Right lobe of liver (tissue), 6 donors: ENCODE measurements around the gene FIGN. TPM values are rescaled to one million over a fixed set of nuclear protein-coding genes. Genes with fewer than 3 reads are reported as not detected.
A peak's percentile ranks its signal among the peaks of the same experiment; 100 is the strongest.

Experiments used
- ATAC-seq, 4 donors: fragments of 200-7000 bp; cut with Tn5 transposase; one replicate each; pipeline ENCODE4 v1.9.1; 2020; ENCODE audit warnings: mild to moderate bottlenecking in 4 of 4, moderate library complexity in 4 of 4
- DNase-seq, 3 donors: peaks; one replicate each; pipeline ENCODE4 v3.0.0-alpha.2; 2020
- H3K27ac ChIP-seq, 3 donors: fragments of 200-600 bp; one replicate each; pipeline ENCODE4 v1.8.0; 2022
- H3K27me3 ChIP-seq, 2 donors: fragments of 200-600 bp; one replicate each; pipeline ENCODE4 v1.8.0; 2022
- H3K36me3 ChIP-seq, 4 donors: fragments of 200-600 bp; sonication (generic) in 1 of 4; one replicate each; pipeline versions ENCODE4 v1.5.1 to v1.8.0; 2017 to 2022; ENCODE audit warnings: control low read depth in 1 of 4
- H3K4me1 ChIP-seq, 4 donors: fragments of 200-600 bp; sonication (generic) in 1 of 4; one replicate each; pipeline versions ENCODE4 v1.5.1 to v1.8.0; 2017 to 2022; ENCODE audit warnings: control low read depth in 1 of 4
- H3K4me3 ChIP-seq, 3 donors: fragments of 200-600 bp; one replicate each; pipeline ENCODE4 v1.8.0; 2022
- H3K9me3 ChIP-seq, 4 donors: fragments of 200-600 bp; sonication (generic) in 1 of 4; one replicate each; pipeline versions ENCODE4 v1.5.1 to v1.8.0; 2017 to 2022; ENCODE audit warnings: control low read depth in 1 of 4
- POLR2A ChIP-seq: fragments of 450-650 bp; IDR thresholded peaks from one replicate; pipeline ENCODE4 v1.6.1; 2017; ENCODE audit warnings: antibody characterized with exemption, mild to moderate bottlenecking
- WGBS: methylation state at CpG from one replicate; pipeline ENCODE4 v1.1.6; 2018; ENCODE audit warnings: low coverage, low lambda C conversion rate; ENCODE audit not compliant: insufficient coverage; ENCODE audit errors: missing lambda C conversion rate; 5-methylcytosine and 5-hydroxymethylcytosine counted together
- intact Hi-C, 2 donors: fragments of 100-400 bp; cut with DNase I; formaldehyde crosslinking; loops; one replicate each; pipeline versions ENCODE4 v1.11.2 to v1.14.1; 2022
- total RNA-seq, 6 experiments: library from RNA; depleted of rRNA in 2 of 6; stranded (reverse); fragments of >200 nt in 2 of 6; fragmentation: NEBNext Ultra II Directional in 3 of 6; extraction: Animal tissue kit (Norgen Biotek cat#: 25700) in 3 of 6; gene quantifications; one replicate each; pipeline versions ENCODE4 v1.1.0 to v1.2.4, GENCODE V29; 2016 to 2023
- TF ChIP-seq, protein P1 (sequence below), 4 donors: fragments of 200-600 bp in 3 of 4; fragments of 450-650 bp in 1 of 4; IDR thresholded peaks; one replicate each; pipeline versions ENCODE4 v1.5.1 to v1.8.0; 2016 to 2022; ENCODE audit warnings: antibody characterized with exemption in 4 of 4, mild to moderate bottlenecking in 2 of 4
- donor health status: DM: no; HTN: yes; CAD: no.
- donor health status: DM: no; HTN: no; CAD: no.
- donor health status: DM: no; HTN: no; CAD: no.
- donor health status: DM: no; HTN: yes; CAD: no.
- donor health status: DM: no; HTN: yes; CAD: no.

FIGN gene
- total RNA-seq, 6 experiments from 2014 or later: 2.8 to 9.2 (median 5.1) TPM

DNA sequence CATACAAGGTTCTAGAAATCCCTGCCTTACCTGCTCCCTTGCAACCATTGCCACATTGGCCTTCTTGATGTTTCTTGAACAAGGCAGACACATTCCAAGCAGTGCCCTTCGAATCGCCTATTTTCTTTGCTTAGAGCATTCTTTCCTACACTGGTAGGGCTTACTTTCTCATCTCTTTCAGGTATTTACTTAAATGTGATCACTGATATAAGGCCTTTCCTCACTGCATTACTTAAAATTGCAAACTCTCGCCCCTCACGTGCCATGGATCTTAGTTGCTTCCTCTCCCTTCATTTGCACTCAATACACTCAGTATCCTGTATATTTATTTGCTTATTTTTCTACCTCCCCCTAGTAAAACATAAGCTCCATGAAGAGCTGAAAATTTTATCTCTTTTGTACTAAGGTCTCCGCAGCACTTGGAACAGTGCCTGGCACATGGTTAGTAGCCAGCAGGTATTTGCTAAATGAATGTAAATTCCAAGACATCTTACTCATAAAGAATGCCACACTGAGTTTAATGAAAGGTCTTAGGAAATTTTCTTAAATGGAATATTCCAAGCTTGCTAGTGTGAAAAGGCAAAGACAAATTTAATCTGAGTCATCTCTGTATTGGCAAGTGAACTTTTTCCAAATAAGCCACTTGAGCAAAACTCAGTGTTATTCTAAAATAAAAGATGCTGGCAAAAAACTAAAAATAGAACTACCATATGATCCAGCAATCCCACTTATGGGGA lies 42.4 kb upstream of the FIGN start:
- Histone ChIP-seq H3K9me3 (no peaks in the 10 kb centered on the region), H3K4me3 (no peak overlapping the region), H3K36me3 (no peaks in the 10 kb centered on the region), H3K27ac (no peak overlapping the region), H3K4me1 (peaks cover 0 to 12% (median 4%) of the 10 kb centered on the region in 4 donors), H3K27me3 (no peaks in the 10 kb centered on the region)
- WGBS: 72% methylated on average over 5 of the region's 5 CpGs
- DNase-seq (no peak), ATAC-seq (no peak)
- TF ChIP-seq POLR2A: no peak
- TF ChIP-seq, protein P1, sequence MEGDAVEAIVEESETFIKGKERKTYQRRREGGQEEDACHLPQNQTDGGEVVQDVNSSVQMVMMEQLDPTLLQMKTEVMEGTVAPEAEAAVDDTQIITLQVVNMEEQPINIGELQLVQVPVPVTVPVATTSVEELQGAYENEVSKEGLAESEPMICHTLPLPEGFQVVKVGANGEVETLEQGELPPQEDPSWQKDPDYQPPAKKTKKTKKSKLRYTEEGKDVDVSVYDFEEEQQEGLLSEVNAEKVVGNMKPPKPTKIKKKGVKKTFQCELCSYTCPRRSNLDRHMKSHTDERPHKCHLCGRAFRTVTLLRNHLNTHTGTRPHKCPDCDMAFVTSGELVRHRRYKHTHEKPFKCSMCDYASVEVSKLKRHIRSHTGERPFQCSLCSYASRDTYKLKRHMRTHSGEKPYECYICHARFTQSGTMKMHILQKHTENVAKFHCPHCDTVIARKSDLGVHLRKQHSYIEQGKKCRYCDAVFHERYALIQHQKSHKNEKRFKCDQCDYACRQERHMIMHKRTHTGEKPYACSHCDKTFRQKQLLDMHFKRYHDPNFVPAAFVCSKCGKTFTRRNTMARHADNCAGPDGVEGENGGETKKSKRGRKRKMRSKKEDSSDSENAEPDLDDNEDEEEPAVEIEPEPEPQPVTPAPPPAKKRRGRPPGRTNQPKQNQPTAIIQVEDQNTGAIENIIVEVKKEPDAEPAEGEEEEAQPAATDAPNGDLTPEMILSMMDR (IDR thresholded peaks at IDR 0.05): no peak
- intact Hi-C loops: no loop called here

DNA sequence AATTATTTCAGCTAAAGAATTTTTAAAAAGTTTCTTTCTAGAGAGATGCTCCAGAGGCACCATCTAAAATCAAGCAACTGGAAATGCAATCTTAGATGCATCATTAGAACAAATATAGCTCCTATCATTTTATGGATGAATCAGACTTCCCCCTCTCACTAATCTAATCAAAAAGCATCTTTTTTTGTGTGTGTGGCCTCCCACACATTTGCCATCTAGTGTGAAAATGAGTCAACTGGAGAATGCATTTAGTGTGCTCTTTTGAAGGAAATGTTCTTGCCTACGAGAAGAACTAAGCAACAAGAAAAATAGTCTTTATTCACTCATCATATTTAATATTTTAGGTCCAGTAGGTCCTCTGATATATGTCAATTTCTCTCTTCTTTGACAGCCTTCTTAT lies 39.5 kb upstream of the FIGN start:
- DNase-seq (no peak), ATAC-seq (no peak)
- Histone ChIP-seq H3K27ac (no peak overlapping the region), H3K27me3 (no peaks in the 10 kb centered on the region), H3K36me3 (no peaks in the 10 kb centered on the region), H3K4me3 (no peak overlapping the region), H3K9me3 (no peaks in the 10 kb centered on the region), H3K4me1 (peaks cover 0 to 14% (median 4%) of the 10 kb centered on the region in 4 donors)
- WGBS: 80% methylated on average over 1 of the region's 1 CpG
- intact Hi-C loops: no loop called here
- TF ChIP-seq, protein P1 (IDR thresholded peaks at IDR 0.05): no peak
- TF ChIP-seq POLR2A: no peak

DNA sequence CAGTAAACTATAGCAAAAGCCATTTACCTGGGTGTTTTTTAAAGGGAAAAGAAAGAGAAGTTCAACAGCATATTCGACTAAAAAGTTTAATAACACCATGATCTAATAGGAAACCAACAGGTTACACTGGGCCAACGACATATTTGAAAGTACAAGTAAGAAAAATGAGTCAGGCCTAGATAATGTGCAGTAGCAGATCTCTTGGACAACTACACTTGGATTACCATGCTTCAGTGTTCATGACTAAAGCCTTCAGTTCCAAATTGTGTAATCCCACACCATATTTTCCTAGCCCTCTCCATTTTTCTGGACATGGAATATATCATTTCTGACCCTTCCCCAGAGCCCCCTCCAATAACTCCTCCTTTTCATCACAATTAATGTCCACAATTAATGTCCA lies 39.1 kb upstream of the FIGN start:
- WGBS: 65% methylated on average over 2 of the region's 2 CpGs
- H3K4me1 ChIP-seq: peaks cover 0 to 9% (median 3%) of the 10 kb centered on the region in 4 donors
- intact Hi-C loops: no loop called here
- no peaks in the 10 kb centered on the region for H3K27me3 ChIP-seq
- H3K4me3 ChIP-seq: no peak overlapping the region
- DNase-seq (no peak), ATAC-seq (peak in 1 of 4 donors; percentile 77)
- H3K9me3 ChIP-seq: no peaks in the 10 kb centered on the region
- H3K27ac ChIP-seq: no peak overlapping the region
- no peaks in the 10 kb centered on the region for H3K36me3 ChIP-seq
- TF ChIP-seq, protein P1 (IDR thresholded peaks at IDR 0.05): no peak
- TF ChIP-seq POLR2A: no peak

DNA sequence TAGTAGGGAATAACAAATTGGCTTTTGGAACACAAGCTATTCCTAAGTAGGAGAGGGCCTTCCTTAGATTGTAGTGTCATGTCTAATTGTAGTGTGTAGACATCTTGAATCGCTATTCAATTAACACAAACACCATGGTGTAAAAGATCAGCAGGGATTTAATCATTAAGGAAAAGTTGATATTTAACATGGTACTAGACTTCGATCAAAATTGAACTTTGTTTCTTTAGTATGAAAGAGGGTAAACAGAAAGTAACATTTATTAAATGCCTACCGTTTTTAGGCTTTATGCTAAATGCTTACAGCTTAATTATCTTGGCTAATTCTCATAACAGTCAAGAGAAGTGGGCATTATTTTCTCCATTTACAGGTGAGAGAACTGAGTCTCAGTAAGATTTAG lies 37.5 kb upstream of the FIGN start:
- Histone ChIP-seq H3K4me1 (peaks cover 0 to 7% (median 2%) of the 10 kb centered on the region in 4 donors), H3K4me3 (peak overlapping the region in 2 of 3 donors; percentile 2 to 18), H3K9me3 (no peaks in the 10 kb centered on the region), H3K36me3 (no peaks in the 10 kb centered on the region), H3K27ac (no peak overlapping the region), H3K27me3 (no peaks in the 10 kb centered on the region)
- ATAC-seq (peak in 3 of 4 donors; percentile 50 to 75 (median 55)), DNase-seq (no peak)
- intact Hi-C loops: no loop called here
- TF ChIP-seq POLR2A: no peak
- TF ChIP-seq, protein P1 (IDR thresholded peaks at IDR 0.05): no peak
- 17% methylated on average over 3 of the region's 3 CpGs for WGBS
